WTC11 (cell line): ENCODE measurements around the gene KLHL30. TPM values are rescaled to one million over a fixed set of nuclear protein-coding genes. Genes with fewer than 3 reads are reported as not detected.

Experiments used
- ATAC-seq: fragments of 200-7000 bp; cut with Tn5 transposase; 2 replicates; pipeline ENCODE4 v1.10.0; 2021; ENCODE audit warnings: mild to moderate bottlenecking, moderate library complexity
- CTCF ChIA-PET: fragments of 300-600 bp; sonication (Branson Sonifier 250); formaldehyde crosslinking; loops from one replicate; lab custom pipeline; 2021; ENCODE audit warnings: antibody characterized with exemption; lab: Charles Lee
- POLR2A ChIA-PET: fragments of 350-600 bp; sonication (Branson Sonifier 250); formaldehyde crosslinking; loops from one replicate; lab custom pipeline; 2021; ENCODE audit warnings: antibody characterized with exemption; lab: Charles Lee
- DNase-seq: peaks from one replicate; pipeline ENCODE4 v3.0.0; 2021; ENCODE audit warnings: low spot score
- H3K27ac Mint-ChIP-seq: 2 replicates; pipeline ENCODE4 v1.8.0; 2021; ENCODE audit warnings: mixed read lengths
- H3K27me3 Mint-ChIP-seq: 2 replicates; pipeline ENCODE4 v1.8.0; 2021; ENCODE audit warnings: low read depth, mild to moderate bottlenecking, moderate library complexity, mixed read lengths
- H3K36me3 Mint-ChIP-seq: 2 replicates; pipeline ENCODE4 v1.8.0; 2021; ENCODE audit warnings: mixed read lengths
- H3K4me1 Mint-ChIP-seq: 2 replicates; pipeline ENCODE4 v1.8.0; 2022; ENCODE audit warnings: mixed read lengths
- H3K4me3 Mint-ChIP-seq: 2 replicates; pipeline ENCODE4 v1.8.0; 2021; ENCODE audit warnings: mild to moderate bottlenecking, moderate library complexity, mixed read lengths
- H3K9me3 Mint-ChIP-seq: 2 replicates; pipeline ENCODE4 v1.8.0; 2021; ENCODE audit warnings: mixed read lengths
- ARID4B ChIP-seq: sonication (generic); formaldehyde crosslinking; IDR thresholded peaks from 2 replicates; pipeline ENCODE4 v1.8.0; 2023; ENCODE audit warnings: missing genetic modification reagents, mild to moderate bottlenecking, borderline replicate concordance
- CDX4 ChIP-seq: fragments of 250-450 bp; sonication (Bioruptor Pico); IDR thresholded peaks from 2 replicates; pipeline ENCODE4 v1.9.0; 2021; ENCODE audit warnings: moderate library complexity, mild to moderate bottlenecking, inconsistent platforms, borderline replicate concordance
- ESRRA ChIP-seq: sonication (generic); formaldehyde crosslinking; IDR thresholded peaks from 2 replicates; pipeline ENCODE4 v1.8.1; 2022; ENCODE audit warnings: mild to moderate bottlenecking, missing genetic modification reagents, borderline replicate concordance
- GABPB1 ChIP-seq: sonication (generic); formaldehyde crosslinking; IDR thresholded peaks from 2 replicates; pipeline ENCODE4 v1.8.1; 2023; ENCODE audit warnings: mild to moderate bottlenecking, missing genetic modification reagents
- GRHL2 ChIP-seq: fragments of 250-450 bp; sonication (Bioruptor Pico); IDR thresholded peaks from 2 replicates; pipeline ENCODE4 v1.8.0; 2022; ENCODE audit warnings: mild to moderate bottlenecking, moderate library complexity; ENCODE audit not compliant: insufficient replicate concordance, severe bottlenecking
- HMGXB4 ChIP-seq: sonication (generic); formaldehyde crosslinking; IDR thresholded peaks from 2 replicates; pipeline ENCODE4 v1.8.1; 2023; ENCODE audit warnings: mild to moderate bottlenecking, moderate library complexity, missing genetic modification reagents
- JUN ChIP-seq: sonication (generic); formaldehyde crosslinking; IDR thresholded peaks from 2 replicates; pipeline ENCODE4 v1.8.0; 2023; ENCODE audit warnings: mild to moderate bottlenecking, missing genetic modification reagents
- NFATC4 ChIP-seq: fragments of 250-450 bp; sonication (Bioruptor Pico); IDR thresholded peaks from 2 replicates; pipeline ENCODE4 v1.9.0; 2021; ENCODE audit warnings: mild to moderate bottlenecking
- NFYB ChIP-seq: sonication (generic); formaldehyde crosslinking; conservative IDR thresholded peaks from 2 replicates; pipeline ENCODE4 v1.8.0; 2022; ENCODE audit warnings: low read depth, missing genetic modification reagents
- NR1H2 ChIP-seq: sonication (generic); formaldehyde crosslinking; IDR thresholded peaks from 2 replicates; pipeline ENCODE4 v1.9.0; 2021; ENCODE audit warnings: mild to moderate bottlenecking, moderate library complexity, missing genetic modification reagents
- OVOL2 ChIP-seq: fragments of 250-450 bp; sonication (Bioruptor Pico); IDR thresholded peaks from 2 replicates; pipeline ENCODE4 v1.9.0; 2021; ENCODE audit warnings: mild to moderate bottlenecking, borderline replicate concordance
- RELA ChIP-seq: sonication (generic); formaldehyde crosslinking; IDR thresholded peaks from 2 replicates; pipeline ENCODE4 v1.8.1; 2022; ENCODE audit warnings: missing genetic modification reagents, mild to moderate bottlenecking, borderline replicate concordance
- TEAD4 ChIP-seq: sonication (generic); formaldehyde crosslinking; IDR thresholded peaks from 2 replicates; pipeline ENCODE4 v1.8.0; 2022; ENCODE audit warnings: mild to moderate bottlenecking, missing genetic modification reagents
- ZBTB21 ChIP-seq: sonication (generic); formaldehyde crosslinking; IDR thresholded peaks from 2 replicates; pipeline ENCODE4 v1.8.1; 2023; ENCODE audit warnings: mild to moderate bottlenecking, missing genetic modification reagents, borderline replicate concordance
- ZNF317 ChIP-seq: sonication (generic); formaldehyde crosslinking; IDR thresholded peaks from 2 replicates; pipeline ENCODE4 v1.8.1; 2023; ENCODE audit warnings: low read depth, mild to moderate bottlenecking, moderate library complexity, missing genetic modification reagents, borderline replicate concordance
- ZNF396 ChIP-seq: fragments of 250-450 bp; sonication (Bioruptor Pico); IDR thresholded peaks from 2 replicates; pipeline ENCODE4 v1.8.0; 2021; ENCODE audit warnings: mild to moderate bottlenecking, moderate library complexity, borderline replicate concordance
- ZNF532 ChIP-seq: fragments of 250-450 bp; sonication (Bioruptor Pico); IDR thresholded peaks from 2 replicates; pipeline ENCODE4 v1.9.0; 2021; ENCODE audit warnings: mild to moderate bottlenecking, borderline replicate concordance
- total RNA-seq: library from RNA; stranded (reverse); gene quantifications from 3 replicates; pipeline ENCODE4 v1.2.3, GENCODE V29; 2021

KLHL30 gene
- total RNA-seq, 1 experiment from 2014 or later: not detected

GRCh38 chr2:238116298-238117198, 21.9 kb upstream of the KLHL30 start (continued):
- TF ChIP-seq ZNF532: no peak

- ChIA-PET POLR2A (no interaction called here), CTCF (interaction anchor here (1.3 kb wide), 1 partner anchor 22 kb away, joined by 3 read pairs; no protein-coding TSS in a partner anchor)
- H3K4me3 Mint-ChIP-seq: no peak overlapping the region
- DNase-seq (no peak), ATAC-seq (no peak)
- TF ChIP-seq HMGXB4 (CRISPR knock-in tag) (no peak), GRHL2 (no peak), JUN (no peak), NFATC4 (CRISPR knock-in tag) (no peak)
- H3K9me3 Mint-ChIP-seq: peaks cover 10% of the 10 kb centered on the region
- H3K4me1 Mint-ChIP-seq: no peaks in the 10 kb centered on the region
- no peaks in the 10 kb centered on the region for H3K27me3 Mint-ChIP-seq
- H3K27ac Mint-ChIP-seq: no peak overlapping the region
- peaks cover 6% of the 10 kb centered on the region for H3K36me3 Mint-ChIP-seq
Observed at GRCh38 chr2:238117199-238118154, 21.0 kb upstream of the KLHL30 start.

GRCh38 chr2:238119756-238120462, 18.6 kb upstream of the KLHL30 start:
- H3K4me1 Mint-ChIP-seq: no peaks in the 10 kb centered on the region
- no peaks in the 10 kb centered on the region for H3K36me3 Mint-ChIP-seq
- CTCF ChIA-PET: interaction anchor here (0.9 to 2.0 kb wide), 11 partner anchors 9 to 261 kb away, joined by 3 to 15 read pairs (median 5); partner anchors contain the start of gene KLHL30
- no peak for ATAC-seq
- no peaks in the 10 kb centered on the region for H3K27me3 Mint-ChIP-seq
- no peak for DNase-seq
- POLR2A ChIA-PET: no interaction called here
- no peaks in the 10 kb centered on the region for H3K9me3 Mint-ChIP-seq
- H3K27ac Mint-ChIP-seq: no peak overlapping the region
- no peak overlapping the region for H3K4me3 Mint-ChIP-seq
- TF ChIP-seq ARID4B (CRISPR knock-in tag) (no peak), GABPB1 (CRISPR knock-in tag) (no peak), ZBTB21 (CRISPR knock-in tag) (no peak), ZNF396 (CRISPR knock-in tag) (no peak), NR1H2 (no peak), ZNF317 (no peak), ESRRA (no peak), OVOL2 (no peak), RELA (CRISPR knock-in tag) (no peak), CDX4 (CRISPR knock-in tag) (no peak), TEAD4 (CRISPR knock-in tag) (no peak), NFYB (CRISPR knock-in tag) (no peak)
